ENCODE measurements around the gene PMEPA1.

PMEPA1 gene

DNA sequence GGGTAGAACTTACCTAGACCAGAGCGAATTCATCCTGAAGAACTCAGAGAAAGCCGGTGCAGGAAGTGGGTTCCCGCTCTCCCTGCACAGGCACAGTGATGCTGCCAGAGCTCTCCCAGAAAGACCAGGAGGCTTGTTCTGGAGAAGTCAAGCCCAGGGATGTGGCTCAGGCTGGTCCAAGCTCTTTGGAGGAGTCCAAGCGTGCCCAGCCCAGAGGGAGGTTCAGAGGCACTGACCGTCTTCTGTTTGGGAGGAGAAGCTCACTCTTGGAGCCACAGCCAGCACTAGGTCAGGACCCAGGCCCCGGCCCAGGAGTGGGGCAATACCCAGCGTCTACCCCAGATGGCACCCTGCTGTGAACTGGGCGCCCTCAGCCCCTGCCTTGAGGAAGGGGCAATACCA, 1.5 kb upstream of the PMEPA1 start:
- DNase-seq, result no peak

- no peak for DNase-seq
Measured at GRCh38 chr20:57710841-57711240, 1.0 kb upstream of the PMEPA1 start.

DNA sequence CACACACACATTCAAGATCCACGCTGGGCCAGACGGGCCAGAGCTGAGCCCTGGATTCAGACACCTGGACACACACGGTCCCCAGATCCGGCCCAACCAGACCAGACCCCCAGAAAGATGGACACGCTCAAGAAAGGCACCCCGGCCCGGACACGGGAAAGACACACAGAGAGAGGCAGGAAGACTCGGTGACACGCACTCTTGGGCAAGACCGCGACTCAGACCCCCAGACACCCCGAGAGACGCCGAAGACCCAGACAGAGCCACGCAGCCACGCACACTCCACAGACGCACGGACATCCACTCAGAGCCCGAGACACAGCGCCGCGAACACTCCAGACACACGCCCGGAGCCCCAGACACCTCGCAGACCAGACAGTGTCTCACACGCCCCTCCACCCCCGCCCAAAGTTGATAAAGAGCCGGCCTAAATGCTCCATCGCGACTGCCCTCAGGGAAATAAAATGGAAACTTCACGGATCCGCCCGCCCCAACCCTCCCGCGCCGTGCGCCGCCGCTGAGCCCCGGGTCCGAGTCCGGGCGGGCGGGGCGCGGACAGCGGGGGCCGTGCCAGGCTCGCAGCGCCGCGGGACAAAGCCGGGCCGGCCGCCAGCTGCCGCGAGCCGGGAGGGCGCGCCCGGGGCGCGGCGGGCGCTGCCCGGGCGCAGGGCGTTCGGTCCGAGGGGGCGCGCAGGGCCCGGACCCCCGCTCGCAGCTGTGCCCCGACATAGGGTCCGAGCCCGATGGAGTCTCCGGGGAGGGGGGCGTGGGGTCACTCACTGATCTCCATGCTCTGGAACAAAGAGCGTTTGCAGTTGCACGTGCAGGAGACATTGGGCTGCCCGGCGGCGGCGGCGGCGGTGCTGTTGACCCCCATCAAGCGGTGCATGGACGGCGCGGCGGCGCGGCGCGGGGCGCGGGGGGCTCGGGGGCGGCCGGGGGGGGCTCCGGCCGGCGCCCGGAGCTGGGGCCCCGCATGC, 831 bp downstream of the PMEPA1 start:
- peak in 4 of 5 donors; percentile 19 to 55 (median 34) for DNase-seq

- no peak for DNase-seq
Measured at GRCh38 chr20:57707849-57708693, 1.7 kb downstream of the PMEPA1 start.

DNA sequence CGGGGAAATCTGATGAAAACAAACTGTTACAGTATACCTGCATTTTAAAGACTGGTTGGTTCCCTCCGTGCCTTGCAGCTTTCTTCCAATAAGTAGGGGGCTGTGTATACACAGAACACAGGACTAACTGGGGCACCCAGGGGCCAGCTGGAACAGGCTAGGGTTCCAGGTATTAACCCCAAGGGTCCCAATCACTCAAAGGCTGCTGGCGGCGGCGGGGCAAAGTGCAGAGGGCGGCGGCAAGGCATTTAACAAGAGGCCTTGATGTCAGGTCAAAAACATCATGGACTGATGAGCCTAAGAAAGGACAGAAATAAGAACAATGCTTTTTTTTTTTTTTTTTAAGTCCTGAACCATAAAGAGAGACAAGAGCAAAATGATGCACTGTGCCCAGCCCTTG, 2.5 kb downstream of the PMEPA1 start:
- DNase-seq, result no peak

GRCh38 chr20:57705127-57705899, 4.5 kb downstream of the PMEPA1 start:
- DNase-seq, result no peak

- no peak for DNase-seq
Measured at GRCh38 chr20:57704245-57704644, 5.6 kb downstream of the PMEPA1 start.

DNA sequence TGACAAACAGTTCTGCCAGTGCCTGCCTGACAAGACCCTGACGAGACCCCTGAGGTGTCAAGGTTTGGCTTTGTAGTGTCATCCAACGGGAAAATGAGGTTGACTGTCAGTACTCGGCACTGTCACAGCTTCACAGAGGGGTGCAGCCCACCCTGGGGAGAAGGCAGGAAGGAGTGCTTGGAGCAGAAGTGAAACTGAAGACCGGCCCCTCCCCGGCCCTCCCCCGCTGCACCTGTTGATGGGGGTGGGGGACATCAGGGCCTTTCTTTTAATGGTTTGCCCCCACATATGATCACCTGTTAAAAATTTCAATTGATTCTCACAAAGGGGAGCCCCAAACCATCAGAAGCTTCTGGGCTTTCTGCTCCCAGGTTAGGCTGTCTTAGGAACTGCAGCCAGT, 6.8 kb downstream of the PMEPA1 start:
- no peak for DNase-seq

DNA sequence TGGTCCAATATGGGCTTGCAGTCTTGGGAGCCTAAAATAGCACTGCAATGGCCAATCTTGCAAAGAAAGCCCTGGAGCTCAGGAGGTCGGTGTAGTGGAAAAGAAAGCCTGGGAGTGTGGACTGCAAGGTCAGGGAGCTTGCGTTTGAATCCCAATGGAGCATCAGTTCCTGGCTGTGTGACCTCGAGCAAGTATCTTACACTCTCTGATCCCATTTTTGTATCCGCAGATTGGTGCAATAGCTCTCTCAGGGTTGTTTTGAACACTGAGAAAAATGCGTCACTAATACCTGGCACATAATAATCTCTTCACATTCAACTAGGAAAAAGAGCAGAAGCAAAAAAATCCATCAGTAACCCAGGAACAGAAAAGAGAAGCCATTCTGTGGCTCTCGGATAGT, 7.3 kb downstream of the PMEPA1 start:
- DNase-seq, result no peak

GRCh38 chr20:57702091-57702490, 7.7 kb downstream of the PMEPA1 start:
- no peak for DNase-seq

DNA sequence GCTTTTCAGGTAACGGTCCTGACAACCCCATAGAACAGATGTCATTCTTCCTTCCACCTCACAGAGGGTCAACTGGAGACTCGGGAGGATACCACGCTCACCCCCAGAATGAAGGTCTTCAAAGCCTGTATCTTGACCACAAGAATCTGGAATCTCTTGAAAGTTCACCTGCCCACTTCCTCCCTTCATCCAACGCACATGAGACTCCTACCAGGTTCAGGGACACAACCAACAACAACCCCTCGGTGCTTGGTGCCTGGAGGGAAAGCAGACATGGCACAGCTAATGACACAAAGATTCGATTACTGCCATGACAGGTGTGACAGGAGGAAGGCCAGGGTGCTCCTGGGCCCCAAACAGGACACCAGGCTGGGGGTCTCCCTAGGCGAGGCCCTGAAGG, 8.2 kb downstream of the PMEPA1 start:
- no peak for DNase-seq

- DNase-seq, result no peak
Measured at GRCh38 chr20:57701090-57701489, 8.7 kb downstream of the PMEPA1 start.

- DNase-seq, result no peak
Measured at GRCh38 chr20:57699395-57699794, 10.4 kb downstream of the PMEPA1 start.

- DNase-seq, result no peak
Measured at GRCh38 chr20:57698867-57699275, 10.9 kb downstream of the PMEPA1 start.

- DNase-seq, result peak in 1 of 5 donors; percentile 67
Measured at GRCh38 chr20:57698116-57698866, 11.5 kb downstream of the PMEPA1 start.

- DNase-seq, result no peak
Measured at GRCh38 chr20:57697543-57697942, 12.3 kb downstream of the PMEPA1 start.

GRCh38 chr20:57696401-57696961, 13.3 kb downstream of the PMEPA1 start:
- no peak for DNase-seq

DNA sequence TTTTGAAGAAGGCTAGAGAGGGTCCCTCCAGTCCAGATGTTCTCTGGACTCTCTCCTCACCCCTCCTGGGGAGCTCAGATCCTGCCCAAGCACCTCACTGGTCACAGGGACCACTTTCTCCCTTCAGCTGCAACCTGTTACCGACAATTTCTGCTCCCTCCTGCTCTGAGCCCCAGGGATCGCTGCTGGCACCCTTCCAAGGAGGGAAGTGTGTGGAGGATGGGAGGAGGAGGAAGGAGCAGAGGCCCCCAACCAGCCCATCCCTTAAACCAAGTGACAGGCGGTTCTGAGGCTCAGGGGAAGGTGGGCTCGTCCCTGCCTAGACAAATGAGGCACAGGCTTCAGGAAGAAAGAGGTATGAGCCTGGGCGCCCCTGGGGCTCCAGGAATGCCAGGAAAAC, 13.9 kb downstream of the PMEPA1 start:
- no peak for DNase-seq

- no peak for DNase-seq
Measured at GRCh38 chr20:57695012-57695411, 14.8 kb downstream of the PMEPA1 start.

DNA sequence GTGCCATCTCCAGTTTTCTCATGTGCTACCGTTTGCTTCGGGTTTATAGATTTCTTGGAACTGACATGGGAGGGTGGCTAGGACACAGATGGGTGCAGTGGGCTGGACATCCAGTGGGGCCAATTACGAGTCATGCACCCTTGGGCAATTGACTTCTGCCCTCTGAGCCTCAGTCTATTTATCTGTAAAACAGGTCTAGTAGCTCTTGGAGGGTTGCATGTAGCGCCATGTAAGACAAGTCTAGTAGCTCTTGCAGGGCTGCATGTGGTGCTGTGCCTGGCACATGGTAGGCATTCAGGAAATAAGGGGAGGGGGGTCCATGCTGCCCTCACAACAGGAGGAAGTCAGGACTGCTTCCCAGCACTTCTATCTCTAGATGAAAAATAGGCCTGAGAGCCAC, 15.3 kb downstream of the PMEPA1 start:
- DNase-seq, result no peak

- no peak for DNase-seq
Measured at GRCh38 chr20:57693670-57694329, 16.0 kb downstream of the PMEPA1 start.

Data from T-helper 1 cell (primary cell).